IMR-90 (cell line): ENCODE results near the gene CXCL12. TPM values are rescaled to one million over a fixed set of nuclear protein-coding genes. Genes with fewer than 3 reads are reported as not detected.

Experiments
- ATAC-seq: fragments of 200-7000 bp; cut with Tn5 transposase; 2 replicates; pipeline ENCODE4 v1.9.1; 2020; ENCODE audit warnings: low read depth, mild to moderate bottlenecking, moderate library complexity
- BruUV-seq: library from RNA; stranded (reverse); fragments of 400-500 nt; replicated peaks from 2 replicates; lab custom pipeline; 2021; lab: Mats Ljungman, UMichigan
- CTCF ChIA-PET: fragments of 300-600 bp; formaldehyde crosslinking; extraction: SDS; loops from one replicate; lab custom pipeline; 2021; ENCODE audit warnings: antibody characterized with exemption; lab: Yijun Ruan, JAX
- POLR2A ChIA-PET: fragments of 300-600 bp; sonication (Branson Sonifier 250); formaldehyde crosslinking; loops from one replicate; lab custom pipeline; 2022; ENCODE audit warnings: antibody characterized with exemption; ENCODE audit not compliant: unreplicated experiment; lab: Charles Lee
- DNase-seq: peaks from one replicate; pipeline ENCODE4 v3.0.0; 2013
- H2AFZ ChIP-seq: replicated peaks from 2 replicates; pipeline ENCODE3; 2013; ENCODE audit warnings: low read length, mild to moderate bottlenecking; ENCODE audit not compliant: poor library complexity
- H2AK5ac ChIP-seq: 2 replicates; pipeline ENCODE4 v1.6.1; 2013; ENCODE audit warnings: low read depth, low read length, inconsistent platforms
- H2AK9ac ChIP-seq: replicated peaks from 2 replicates; pipeline ENCODE3; 2013; ENCODE audit warnings: mild to moderate bottlenecking, low read depth, low read length, moderate library complexity; ENCODE audit not compliant: poor library complexity
- H2BK120ac ChIP-seq: 2 replicates; pipeline ENCODE4 v1.6.1; 2013; ENCODE audit warnings: low read depth, low read length, inconsistent platforms
- H2BK15ac ChIP-seq: 3 replicates; pipeline ENCODE4 v1.6.1; 2013; ENCODE audit warnings: low read depth, low read length, inconsistent platforms
- H2BK20ac ChIP-seq: 2 replicates; pipeline ENCODE4 v1.6.1; 2013; ENCODE audit warnings: low read depth, mild to moderate bottlenecking, inconsistent platforms, low read length, moderate library complexity
- H2BK5ac ChIP-seq: 2 replicates; pipeline ENCODE4 v1.6.1; 2013; ENCODE audit warnings: mild to moderate bottlenecking, low read depth, low read length, inconsistent platforms; ENCODE audit not compliant: poor library complexity, severe bottlenecking
- H3K14ac ChIP-seq: replicated peaks from 2 replicates; pipeline ENCODE4 v1.6.1; 2013; ENCODE audit warnings: low read depth, low read length, inconsistent platforms
- H3K18ac ChIP-seq: 2 replicates; pipeline ENCODE4 v1.6.1; 2013; ENCODE audit warnings: low read depth, low read length, control low read depth
- H3K23ac ChIP-seq: 2 replicates; pipeline ENCODE4 v1.6.1; 2013; ENCODE audit warnings: low read depth, low read length, inconsistent platforms
- H3K27ac ChIP-seq: 2 replicates; pipeline ENCODE4 v1.5.1; 2013; ENCODE audit warnings: mild to moderate bottlenecking, control low read depth, low read length; ENCODE audit not compliant: insufficient read depth
- H3K27me3 ChIP-seq: 2 replicates; pipeline ENCODE4 v1.6.1; 2013; ENCODE audit warnings: low read length; ENCODE audit not compliant: control insufficient read depth, insufficient read depth
- H3K36me3 ChIP-seq: 2 replicates; pipeline ENCODE4 v1.6.1; 2013; ENCODE audit warnings: low read length, mixed read lengths; ENCODE audit not compliant: control insufficient read depth, insufficient read depth
- H3K4ac ChIP-seq: 2 replicates; pipeline ENCODE4 v1.6.1; 2013; ENCODE audit warnings: low read depth, low read length, inconsistent platforms
- H3K4me1 ChIP-seq: 2 replicates; pipeline ENCODE4 v1.6.1; 2013; ENCODE audit warnings: low read length, mixed read lengths; ENCODE audit not compliant: control insufficient read depth, insufficient read depth
- H3K4me2 ChIP-seq: 2 replicates; pipeline ENCODE4 v1.6.1; 2013; ENCODE audit warnings: low read depth, mild to moderate bottlenecking, control low read depth, low read length, moderate library complexity
- H3K4me3 ChIP-seq: 2 replicates; pipeline ENCODE4 v1.5.1; 2013; ENCODE audit warnings: low read depth, mild to moderate bottlenecking, control low read depth, low read length, moderate library complexity; ENCODE audit not compliant: insufficient read depth
- H3K56ac ChIP-seq: 2 replicates; pipeline ENCODE4 v1.6.1; 2013; ENCODE audit warnings: low read length, inconsistent platforms; ENCODE audit not compliant: insufficient read depth; ENCODE audit errors: extremely low read depth
- H3K79me1 ChIP-seq, 2 experiments: 2 replicates each; pipeline ENCODE4 v1.6.1; 2013; ENCODE audit warnings: low read length in 2 of 2, inconsistent platforms in 1 of 2, low read depth in 1 of 2
- H3K9ac ChIP-seq: 2 replicates; pipeline ENCODE4 v1.6.1; 2013; ENCODE audit warnings: low read depth, low read length, control low read depth
- H3K9me1 ChIP-seq: 2 replicates; pipeline ENCODE4 v1.6.1; 2013; ENCODE audit warnings: low read length, inconsistent platforms; ENCODE audit not compliant: insufficient read depth
- H3K9me3 ChIP-seq: 2 replicates; pipeline ENCODE4 v1.6.1; 2013; ENCODE audit warnings: low read length; ENCODE audit not compliant: control insufficient read depth, insufficient read depth
- H4K20me1 ChIP-seq: 2 replicates; pipeline ENCODE4 v1.6.1; 2013; ENCODE audit warnings: low read length, inconsistent platforms; ENCODE audit not compliant: insufficient read depth
- H4K5ac ChIP-seq: 2 replicates; pipeline ENCODE4 v1.6.1; 2013; ENCODE audit warnings: mild to moderate bottlenecking, low read depth, low read length, control low read depth
- H4K8ac ChIP-seq, 2 experiments: 2 replicates each; pipeline ENCODE4 v1.6.1; 2013; ENCODE audit warnings: low read depth in 2 of 2, low read length in 2 of 2, control low read depth in 1 of 2, inconsistent platforms in 1 of 2
- H4K91ac ChIP-seq: 2 replicates; pipeline ENCODE4 v1.6.1; 2013; ENCODE audit warnings: low read depth, low read length, inconsistent platforms; ENCODE audit not compliant: insufficient read depth
- CHD1 ChIP-seq: IDR thresholded peaks from 2 replicates; pipeline ENCODE4 v1.6.1; 2012; ENCODE audit warnings: low read depth, low read length, improper control_type of control experiment
- FOS ChIP-seq: fragments of 150-350 bp; IDR thresholded peaks from 2 replicates; pipeline ENCODE4 v1.6.1; 2016; ENCODE audit warnings: low read depth, low read length
- MAFK ChIP-seq: IDR thresholded peaks from 2 replicates; pipeline ENCODE4 v1.6.1; 2012; ENCODE audit warnings: low read depth, low read length, improper control_type of control experiment
- POLR2A ChIP-seq: IDR thresholded peaks from 2 replicates; pipeline ENCODE4 v1.6.1; 2012; ENCODE audit warnings: mild to moderate bottlenecking, low read depth, low read length
- RAD21 ChIP-seq: IDR thresholded peaks from 2 replicates; pipeline ENCODE4 v1.6.1; 2012; ENCODE audit warnings: low read length, improper control_type of control experiment
- RFX5 ChIP-seq: IDR thresholded peaks from 2 replicates; pipeline ENCODE4 v1.8.0; 2012; ENCODE audit warnings: low read depth, mild to moderate bottlenecking, low read length, moderate library complexity
- WGBS, 2 experiments: methylation state at CpG; one replicate each; pipeline versions ENCODE4 v1.1.5 to v1.1.7; 2013; ENCODE audit warnings: missing lambda C conversion rate in 2 of 2; ENCODE audit not compliant: insufficient read length in 1 of 2; ENCODE audit errors: extremely low coverage in 2 of 2; 5-methylcytosine and 5-hydroxymethylcytosine counted together
- dilution Hi-C: fragments of 300-500 bp; cut with HindIII; formaldehyde crosslinking; loops from one replicate; pipeline ENCODE4 v1.14.3; 2018; ENCODE audit warnings: low sequenced_read_pairs; ENCODE audit not compliant: unreplicated experiment
- in situ Hi-C: fragments of 300-500 bp; cut with MboI; formaldehyde crosslinking; loops from 3 replicates; pipeline ENCODE4 v1.14.3; 2019; ENCODE audit warnings: low sequenced_read_pairs, inconsistent platforms, mixed read lengths
- intact Hi-C: fragments of 100-400 bp; cut with micrococcal nuclease; formaldehyde crosslinking; loops from 2 replicates; pipeline ENCODE4 v1.10.0; 2022
- polyA plus RNA-seq, 3 experiments: library from polyadenylated mRNA; depleted of rRNA; stranded (reverse); fragments of >200 nt; gene quantifications; 2 replicates each; pipeline ENCODE4 v1.2.3, GENCODE V29; 2012; ENCODE audit warnings: low replicate concordance in 1 of 3
- total RNA-seq: library from RNA; depleted of rRNA; stranded (reverse); fragments of >200 nt; gene quantifications from 2 replicates; pipeline ENCODE4 v1.2.3, GENCODE V29; 2012
- TF ChIP-seq, protein P1 (sequence below): fragments of 150-350 bp; IDR thresholded peaks from 2 replicates; pipeline ENCODE4 v1.6.1; 2017; ENCODE audit warnings: mild to moderate bottlenecking, antibody characterized with exemption, low read length, low read depth

The CXCL12 gene
- total and polyA plus RNA-seq, 2 of the 4 experiments (the other 2 are of a cell fraction), result 15.8 to 80.7 TPM

DNA sequence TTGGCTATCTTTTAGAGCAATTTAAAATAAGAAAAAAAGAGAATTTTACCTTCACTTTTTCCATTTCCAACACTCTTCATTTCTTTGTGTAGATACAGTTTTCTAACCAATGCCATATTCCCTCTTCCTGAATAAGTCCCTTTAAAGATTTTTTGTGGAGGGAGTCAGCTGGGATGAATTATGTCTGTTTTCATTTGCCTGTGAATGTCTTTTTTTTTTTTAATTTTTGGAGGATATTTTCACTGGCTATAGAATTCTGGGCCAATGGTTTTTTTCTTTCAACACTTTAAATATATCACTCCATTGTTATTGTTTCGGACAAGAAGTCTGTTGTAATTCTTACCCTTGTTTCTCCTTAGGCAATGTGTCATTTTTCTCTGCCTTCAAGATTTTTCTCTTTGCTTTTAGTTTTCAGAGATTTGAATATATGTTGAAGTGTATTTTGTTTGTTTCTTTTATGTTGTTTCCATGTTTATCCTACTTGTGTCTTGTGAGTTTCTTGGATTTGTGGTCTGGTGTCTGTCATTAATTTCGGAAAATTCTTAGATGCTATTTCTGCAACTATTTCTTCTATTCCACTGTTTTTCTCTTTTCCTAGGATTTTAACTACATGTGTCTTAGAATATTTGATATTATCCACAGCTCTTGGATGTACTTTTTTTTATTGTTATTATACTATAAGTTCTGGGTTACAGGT lies 20.0 kb upstream of the CXCL12 start:
- Histone ChIP-seq H3K14ac (no peak overlapping the region), H2BK15ac (no peak overlapping the region), H3K4ac (no peak overlapping the region), H3K56ac (no peak overlapping the region), H4K5ac (no peak overlapping the region), H3K27me3 (peaks cover 16% of the 10 kb centered on the region), H4K8ac (no peak overlapping the region), H4K20me1 (no peaks in the 10 kb centered on the region), H3K27ac (no peak overlapping the region), H3K4me3 (no peak overlapping the region), H2AFZ (no peak overlapping the region), H2BK120ac (no peak overlapping the region), H4K91ac (no peak overlapping the region), H3K36me3 (no peaks in the 10 kb centered on the region), H3K79me1 (no peaks in the 10 kb centered on the region), H3K9me3 (no peaks in the 10 kb centered on the region), H3K4me1 (no peaks in the 10 kb centered on the region), H2AK9ac (no peak overlapping the region), H2BK20ac (no peak overlapping the region), H3K9ac (no peak overlapping the region), H3K4me2 (no peak overlapping the region), H3K23ac (no peak overlapping the region), H2AK5ac (no peak overlapping the region), H3K18ac (no peak overlapping the region), H2BK5ac (no peak overlapping the region), H3K9me1 (no peaks in the 10 kb centered on the region)
- BruUV-seq, result no TSS peak
- ATAC-seq (no peak), DNase-seq (no peak)
- POLR2A ChIA-PET, result no interaction called here
- TF ChIP-seq RFX5 (no peak), CHD1 (no peak), MAFK (no peak), RAD21 (no peak), FOS (no peak), POLR2A (no peak)
- TF ChIP-seq, protein P1, sequence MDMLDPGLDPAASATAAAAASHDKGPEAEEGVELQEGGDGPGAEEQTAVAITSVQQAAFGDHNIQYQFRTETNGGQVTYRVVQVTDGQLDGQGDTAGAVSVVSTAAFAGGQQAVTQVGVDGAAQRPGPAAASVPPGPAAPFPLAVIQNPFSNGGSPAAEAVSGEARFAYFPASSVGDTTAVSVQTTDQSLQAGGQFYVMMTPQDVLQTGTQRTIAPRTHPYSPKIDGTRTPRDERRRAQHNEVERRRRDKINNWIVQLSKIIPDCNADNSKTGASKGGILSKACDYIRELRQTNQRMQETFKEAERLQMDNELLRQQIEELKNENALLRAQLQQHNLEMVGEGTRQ, result no peak
- CTCF ChIA-PET, result no interaction called here
- dilution Hi-C loops, result no loop called here
- no CpG with 5 or more reads among the region's 2 CpGs for WGBS, 2 experiments
- in situ Hi-C loops, result no loop called here
- intact Hi-C loops, result no loop called here
